Nephron (organoid): Measurements from ENCODE around the gene PRDM10.

ENCODE experiments used
- H3K27ac Mint-ChIP-seq, 3 experiments: 2 replicates each; pipeline ENCODE4 v1.8.0; 2020; ENCODE audit warnings: mixed read lengths in 3 of 3, mild to moderate bottlenecking in 2 of 3, moderate library complexity in 1 of 3
- H3K27me3 Mint-ChIP-seq: 2 replicates; pipeline ENCODE4 v1.8.0; 2021; ENCODE audit warnings: low read depth, mild to moderate bottlenecking, moderate library complexity, mixed read lengths
- H3K36me3 Mint-ChIP-seq: 2 replicates; pipeline ENCODE4 v1.8.0; 2020; ENCODE audit warnings: low read depth, mixed read lengths
- H3K4me1 Mint-ChIP-seq: 2 replicates; pipeline ENCODE4 v1.8.0; 2020; ENCODE audit warnings: mixed read lengths
- H3K4me3 Mint-ChIP-seq, 3 experiments: 2 replicates each; pipeline ENCODE4 v1.8.0; 2020; ENCODE audit warnings: mild to moderate bottlenecking in 3 of 3, mixed read lengths in 3 of 3, moderate library complexity in 2 of 3
- H3K9me3 Mint-ChIP-seq: 2 replicates; pipeline ENCODE4 v1.8.0; 2020; ENCODE audit warnings: mixed read lengths
- CTCF ChIP-seq, 3 experiments: fragments of 200-600 bp; sonication (generic); IDR thresholded peaks; one replicate each; pipeline ENCODE4 v1.5.0; 2021; ENCODE audit warnings: antibody characterized with exemption in 3 of 3; ENCODE audit not compliant: unreplicated experiment in 3 of 3

Gene PRDM10

GRCh38 chr11:130042093-130042591 is 39.5 kb upstream of the PRDM10 start:
- no peak for TF ChIP-seq CTCF (IDR thresholded peaks at IDR 0.05; ENCODE audit: unreplicated experiment in 3 of 3)
- no peaks in the 10 kb centered on the region for H3K36me3 Mint-ChIP-seq
- no peak overlapping the region for H3K4me3 Mint-ChIP-seq
- H3K27me3 Mint-ChIP-seq: peaks cover 5% of the 10 kb centered on the region
- H3K9me3 Mint-ChIP-seq: peaks cover 4% of the 10 kb centered on the region
- H3K27ac Mint-ChIP-seq: no peak overlapping the region
- no peaks in the 10 kb centered on the region for H3K4me1 Mint-ChIP-seq

GRCh38 chr11:130040281-130040940 is 37.8 kb upstream of the PRDM10 start:
- no peak overlapping the region for H3K4me3 Mint-ChIP-seq

GRCh38 chr11:130037881-130038585 is 35.4 kb upstream of the PRDM10 start:
- Mint-ChIP-seq H3K4me1 (no peaks in the 10 kb centered on the region), H3K4me3 (no peak overlapping the region), H3K27ac (no peak overlapping the region), H3K9me3 (peaks cover 2% of the 10 kb centered on the region), H3K27me3 (peaks cover 5% of the 10 kb centered on the region), H3K36me3 (no peaks in the 10 kb centered on the region)
- no peak for TF ChIP-seq CTCF (IDR thresholded peaks at IDR 0.05; ENCODE audit: unreplicated experiment in 3 of 3)

More at GRCh38 chr11:130040281-130040940, 37.8 kb upstream of the PRDM10 start:
- TF ChIP-seq CTCF (IDR thresholded peaks at IDR 0.05; ENCODE audit: unreplicated experiment in 3 of 3): no peak
- Mint-ChIP-seq H3K9me3 (peaks cover 4% of the 10 kb centered on the region), H3K4me1 (no peaks in the 10 kb centered on the region), H3K36me3 (no peaks in the 10 kb centered on the region), H3K27ac (no peak overlapping the region), H3K27me3 (peaks cover 5% of the 10 kb centered on the region)

GRCh38 chr11:130037058-130037457 is 34.4 kb upstream of the PRDM10 start:
- peaks cover 5% of the 10 kb centered on the region for H3K27me3 Mint-ChIP-seq
- peak overlapping the region in 1 of 3 experiments; percentile 27 for H3K27ac Mint-ChIP-seq
- H3K36me3 Mint-ChIP-seq: no peaks in the 10 kb centered on the region
- H3K9me3 Mint-ChIP-seq: no peaks in the 10 kb centered on the region
- H3K4me1 Mint-ChIP-seq: no peaks in the 10 kb centered on the region
- H3K4me3 Mint-ChIP-seq: no peak overlapping the region
- TF ChIP-seq CTCF (IDR thresholded peaks at IDR 0.05; ENCODE audit: unreplicated experiment in 3 of 3): no peak

GRCh38 chr11:130034236-130034635 is 31.6 kb upstream of the PRDM10 start:
- H3K27ac Mint-ChIP-seq: no peak overlapping the region
- no peaks in the 10 kb centered on the region for H3K9me3 Mint-ChIP-seq
- TF ChIP-seq CTCF (IDR thresholded peaks at IDR 0.05; ENCODE audit: unreplicated experiment in 3 of 3): no peak
- H3K27me3 Mint-ChIP-seq: peaks cover 5% of the 10 kb centered on the region
- no peaks in the 10 kb centered on the region for H3K4me1 Mint-ChIP-seq
- no peak overlapping the region for H3K4me3 Mint-ChIP-seq
- no peaks in the 10 kb centered on the region for H3K36me3 Mint-ChIP-seq
